H9 (cell line): ENCODE data around the gene PLRG1. TPM values are rescaled to one million over a fixed set of nuclear protein-coding genes. Genes with fewer than 3 reads are reported as not detected.

ENCODE experiments used
- DNase-seq: peaks from one replicate; pipeline ENCODE4 v3.0.0-alpha.2; 2017
- H2AFZ ChIP-seq: one replicate; pipeline ENCODE4 v1.6.1; 2013; ENCODE audit warnings: mild to moderate bottlenecking, low read length, control low read depth, moderate library complexity
- H2AK5ac ChIP-seq: 2 replicates; pipeline ENCODE4 v1.6.1; 2013; ENCODE audit warnings: low read length, control low read depth, mixed read lengths; ENCODE audit not compliant: insufficient read length
- H2BK120ac ChIP-seq: one replicate; pipeline ENCODE4 v1.6.1; 2013; ENCODE audit warnings: low read depth, mild to moderate bottlenecking, low read length, control low read depth, inconsistent platforms; ENCODE audit not compliant: poor library complexity, severe bottlenecking
- H2BK12ac ChIP-seq: 2 replicates; pipeline ENCODE4 v1.6.1; 2013; ENCODE audit warnings: low read length, control low read depth, mixed read lengths, low read depth; ENCODE audit not compliant: insufficient read length
- H2BK15ac ChIP-seq: 2 replicates; pipeline ENCODE4 v1.6.1; 2013; ENCODE audit warnings: low read depth, low read length, control low read depth
- H2BK20ac ChIP-seq: one replicate; pipeline ENCODE4 v1.6.1; 2013; ENCODE audit warnings: low read depth, mild to moderate bottlenecking, low read length, control low read depth, inconsistent platforms; ENCODE audit not compliant: poor library complexity, severe bottlenecking
- H2BK5ac ChIP-seq: 2 replicates; pipeline ENCODE4 v1.6.1; 2013; ENCODE audit warnings: low read length, control low read depth, mixed read lengths; ENCODE audit not compliant: insufficient read length
- H3K14ac ChIP-seq: 2 replicates; pipeline ENCODE4 v1.6.1; 2013; ENCODE audit warnings: low read length, control low read depth; ENCODE audit not compliant: insufficient read depth
- H3K18ac ChIP-seq: 2 replicates; pipeline ENCODE4 v1.6.1; 2013; ENCODE audit warnings: low read depth, mild to moderate bottlenecking, mixed read lengths, low read length, control low read depth; ENCODE audit not compliant: insufficient read length
- H3K23ac ChIP-seq: 2 replicates; pipeline ENCODE4 v1.6.1; 2013; ENCODE audit warnings: low read length, control low read depth, mixed read lengths, low read depth; ENCODE audit not compliant: insufficient read length
- H3K23me2 ChIP-seq: 2 replicates; pipeline ENCODE4 v1.6.1; 2013; ENCODE audit warnings: low read depth, mild to moderate bottlenecking, mixed read lengths, low read length, control low read depth; ENCODE audit not compliant: insufficient read length, poor library complexity, severe bottlenecking
- H3K27ac ChIP-seq: 2 replicates; pipeline ENCODE4 v1.5.1; 2013; ENCODE audit warnings: low read length, control low read depth, mixed read lengths, low read depth; ENCODE audit not compliant: insufficient read length
- H3K27me3 ChIP-seq: 2 replicates; pipeline ENCODE4 v1.6.1; 2013; ENCODE audit warnings: low read length, control low read depth, inconsistent platforms; ENCODE audit not compliant: insufficient read depth
- H3K4ac ChIP-seq: 2 replicates; pipeline ENCODE4 v1.6.1; 2013; ENCODE audit warnings: low read depth, mild to moderate bottlenecking, control low read depth, inconsistent platforms, low read length, moderate library complexity
- H3K4me1 ChIP-seq: 2 replicates; pipeline ENCODE4 v1.6.1; 2013; ENCODE audit warnings: low read length, control low read depth, inconsistent platforms; ENCODE audit not compliant: insufficient read depth
- H3K4me2 ChIP-seq: 2 replicates; pipeline ENCODE4 v1.6.1; 2013; ENCODE audit warnings: low read length, control low read depth, mixed read lengths; ENCODE audit not compliant: insufficient read length, insufficient read depth
- H3K56ac ChIP-seq: 2 replicates; pipeline ENCODE4 v1.6.1; 2013; ENCODE audit warnings: low read depth, mild to moderate bottlenecking, mixed read lengths, low read length, control low read depth; ENCODE audit not compliant: insufficient read length
- H3K79me1 ChIP-seq: 2 replicates; pipeline ENCODE4 v1.6.1; 2013; ENCODE audit warnings: low read depth, mild to moderate bottlenecking, moderate library complexity, low read length, control low read depth, inconsistent platforms; ENCODE audit not compliant: insufficient read depth, poor library complexity, severe bottlenecking
- H3K79me2 ChIP-seq: 2 replicates; pipeline ENCODE4 v1.6.1; 2013; ENCODE audit warnings: low read length, control low read depth, inconsistent platforms; ENCODE audit not compliant: insufficient read depth
- H3K9ac ChIP-seq: 2 replicates; pipeline ENCODE4 v1.6.1; 2013; ENCODE audit warnings: low read length, control low read depth, mixed read lengths; ENCODE audit not compliant: insufficient read length; ENCODE audit errors: extremely low read depth
- H3K9me3 ChIP-seq: one replicate; pipeline ENCODE4 v1.6.1; 2013; ENCODE audit warnings: low read depth, low read length, inconsistent platforms; ENCODE audit not compliant: control insufficient read depth
- H3T11ph ChIP-seq: one replicate; pipeline ENCODE4 v1.6.1; 2013; ENCODE audit warnings: mild to moderate bottlenecking, low read length, control low read depth, inconsistent platforms
- H4K20me1 ChIP-seq: one replicate; pipeline ENCODE4 v1.6.1; 2013; ENCODE audit not compliant: control insufficient read depth, insufficient read length, insufficient read depth
- H4K5ac ChIP-seq: 2 replicates; pipeline ENCODE4 v1.6.1; 2013; ENCODE audit warnings: low read depth, mild to moderate bottlenecking, mixed read lengths, low read length, control low read depth; ENCODE audit not compliant: insufficient read length
- H4K8ac ChIP-seq: replicated peaks from 2 replicates; pipeline ENCODE4 v1.6.1; 2013; ENCODE audit warnings: low read length, control low read depth, mixed read lengths, low read depth; ENCODE audit not compliant: insufficient read length
- H4K91ac ChIP-seq: 2 replicates; pipeline ENCODE4 v1.6.1; 2013; ENCODE audit warnings: low read depth, mild to moderate bottlenecking, moderate library complexity, mixed read lengths, low read length, control low read depth; ENCODE audit not compliant: insufficient read length
- H3K27ac Mint-ChIP-seq, 3 experiments: 2 replicates in 2 of 3; 3 replicates in 1 of 3; pipeline ENCODE4 v1.8.0; 2020 to 2021; ENCODE audit warnings: mixed read lengths in 3 of 3, mild to moderate bottlenecking in 1 of 3, moderate library complexity in 1 of 3
- H3K27me3 Mint-ChIP-seq: 2 replicates; pipeline ENCODE4 v1.8.0; 2021; ENCODE audit warnings: low read depth, mild to moderate bottlenecking, moderate library complexity, mixed read lengths
- H3K36me3 Mint-ChIP-seq, 3 experiments: 2 replicates in 2 of 3; 3 replicates in 1 of 3; pipeline ENCODE4 v1.8.0; 2020 to 2021; ENCODE audit warnings: low read depth in 3 of 3, mixed read lengths in 3 of 3; ENCODE audit not compliant: insufficient read depth in 1 of 3
- H3K4me1 Mint-ChIP-seq, 2 experiments: 2 replicates each; pipeline ENCODE4 v1.8.0; 2020; ENCODE audit warnings: mixed read lengths in 2 of 2
- H3K4me3 Mint-ChIP-seq, 2 experiments: 2 replicates in 1 of 2; 3 replicates in 1 of 2; pipeline ENCODE4 v1.8.0; 2020 to 2021; ENCODE audit warnings: mild to moderate bottlenecking in 2 of 2, mixed read lengths in 2 of 2, moderate library complexity in 1 of 2
- H3K9me3 Mint-ChIP-seq, 2 experiments: 2 replicates in 1 of 2; 3 replicates in 1 of 2; pipeline ENCODE4 v1.8.0; 2020; ENCODE audit warnings: mild to moderate bottlenecking in 2 of 2, mixed read lengths in 2 of 2, moderate library complexity in 1 of 2
- WGBS: extraction: QIAGEN DNeasy Blood & Tissue Kit; methylation state at CpG from one replicate; pipeline ENCODE4 v1.1.7; 2013; ENCODE audit warnings: missing lambda C conversion rate, low lambda C conversion rate, mixed read lengths; ENCODE audit not compliant: insufficient read length; ENCODE audit errors: extremely low coverage; 5-methylcytosine and 5-hydroxymethylcytosine counted together
- total RNA-seq: library from RNA; stranded (reverse); gene quantifications from 2 replicates; pipeline ENCODE4 v1.2.1, GENCODE V29; 2021
- TF ChIP-seq, protein P1 (sequence below): fragments of 200-600 bp; sonication (generic); conservative IDR thresholded peaks from 3 replicates; pipeline ENCODE4 v1.8.0; 2021; ENCODE audit warnings: antibody characterized with exemption, mild to moderate bottlenecking

Gene PLRG1
- total RNA-seq, 1 experiment from 2014 or later, result 113 TPM

GRCh38 chr4:154497889-154498288 lies 52.3 kb downstream of the PLRG1 start:
- no CpG with 5 or more reads among the region's 5 CpGs for WGBS
- Histone ChIP-seq H3K23ac (no peak overlapping the region), H4K8ac (no peak overlapping the region), H3K56ac (no peak overlapping the region), H2BK5ac (no peak overlapping the region), H2BK20ac (no peak overlapping the region), H3K79me1 (no peaks in the 10 kb centered on the region), H2AK5ac (no peak overlapping the region), H4K5ac (no peak overlapping the region), H3K27me3 (no peaks in the 10 kb centered on the region), H3K14ac (no peak overlapping the region), H3T11ph (no peak overlapping the region), H3K79me2 (no peaks in the 10 kb centered on the region), H3K4ac (no peak overlapping the region), H3K4me1 (no peaks in the 10 kb centered on the region), H2AFZ (no peak overlapping the region), H4K91ac (no peak overlapping the region), H3K23me2 (no peaks in the 10 kb centered on the region), H4K20me1 (no peaks in the 10 kb centered on the region), H2BK120ac (no peak overlapping the region), H3K18ac (no peak overlapping the region), H2BK15ac (no peak overlapping the region), H3K9me3 (no peaks in the 10 kb centered on the region), H3K27ac (no peak overlapping the region), H3K9ac (no peak overlapping the region), H2BK12ac (no peak overlapping the region), H3K4me2 (no peak overlapping the region)
- Mint-ChIP-seq H3K4me1 (no peaks in the 10 kb centered on the region), H3K27me3 (peaks cover 32% of the 10 kb centered on the region), H3K36me3 (no peaks in the 10 kb centered on the region), H3K9me3 (no peaks in the 10 kb centered on the region), H3K4me3 (no peak overlapping the region), H3K27ac (no peak overlapping the region)
- TF ChIP-seq, protein P1, sequence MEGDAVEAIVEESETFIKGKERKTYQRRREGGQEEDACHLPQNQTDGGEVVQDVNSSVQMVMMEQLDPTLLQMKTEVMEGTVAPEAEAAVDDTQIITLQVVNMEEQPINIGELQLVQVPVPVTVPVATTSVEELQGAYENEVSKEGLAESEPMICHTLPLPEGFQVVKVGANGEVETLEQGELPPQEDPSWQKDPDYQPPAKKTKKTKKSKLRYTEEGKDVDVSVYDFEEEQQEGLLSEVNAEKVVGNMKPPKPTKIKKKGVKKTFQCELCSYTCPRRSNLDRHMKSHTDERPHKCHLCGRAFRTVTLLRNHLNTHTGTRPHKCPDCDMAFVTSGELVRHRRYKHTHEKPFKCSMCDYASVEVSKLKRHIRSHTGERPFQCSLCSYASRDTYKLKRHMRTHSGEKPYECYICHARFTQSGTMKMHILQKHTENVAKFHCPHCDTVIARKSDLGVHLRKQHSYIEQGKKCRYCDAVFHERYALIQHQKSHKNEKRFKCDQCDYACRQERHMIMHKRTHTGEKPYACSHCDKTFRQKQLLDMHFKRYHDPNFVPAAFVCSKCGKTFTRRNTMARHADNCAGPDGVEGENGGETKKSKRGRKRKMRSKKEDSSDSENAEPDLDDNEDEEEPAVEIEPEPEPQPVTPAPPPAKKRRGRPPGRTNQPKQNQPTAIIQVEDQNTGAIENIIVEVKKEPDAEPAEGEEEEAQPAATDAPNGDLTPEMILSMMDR, result no peak
- no peak for DNase-seq
